Anterior cingulate cortex (tissue), 58 donors: ENCODE results near the gene DLX1.
"Not testable (repeated sequence)": the region's sequence is repeated elsewhere in the genome, so short reads cannot be mapped to it uniquely, and the experiment has no call there.

ENCODE experiments used
- DNase-seq, 58 donors: peaks; one replicate each; lab custom pipeline; 2025; lab: John Stamatoyannopoulos, UW

Gene DLX1

GRCh38 chr2:172085460-172086159 lies at the start of gene DLX1:
Gene DLX1 (plus strand): TSS chr2:172085507. CDS start chr2:172085678, 171 bp downstream.
- DNase-seq: no peak

GRCh38 chr2:172038121-172038520 lies 47.2 kb upstream of the DLX1 start:
- DNase-seq: no peak

GRCh38 chr2:172038604-172039003 lies 46.7 kb upstream of the DLX1 start:
- DNase-seq: no peak

- no peak for DNase-seq
Measured at GRCh38 chr2:172039011-172039704, 46.1 kb upstream of the DLX1 start.

GRCh38 chr2:172040311-172040710 lies 45.0 kb upstream of the DLX1 start:
- no peak for DNase-seq

GRCh38 chr2:172046080-172046678 lies 39.1 kb upstream of the DLX1 start:
- no peak for DNase-seq

GRCh38 chr2:172046866-172047565 lies 38.3 kb upstream of the DLX1 start:
- DNase-seq: no peak

- DNase-seq: no peak
Measured at GRCh38 chr2:172047566-172048507, 37.5 kb upstream of the DLX1 start.

- DNase-seq: no peak
Measured at GRCh38 chr2:172048508-172049503, 36.5 kb upstream of the DLX1 start.

- no peak for DNase-seq
Measured at GRCh38 chr2:172049567-172050120, 35.7 kb upstream of the DLX1 start.

GRCh38 chr2:172050479-172051125 lies 34.7 kb upstream of the DLX1 start:
- no peak for DNase-seq

GRCh38 chr2:172052000-172052983 lies 33.0 kb upstream of the DLX1 start:
- no peak for DNase-seq

GRCh38 chr2:172053486-172053885 lies 31.8 kb upstream of the DLX1 start:
- no peak for DNase-seq

GRCh38 chr2:172056293-172056692 lies 29.0 kb upstream of the DLX1 start:
- no peak for DNase-seq

GRCh38 chr2:172058660-172059059 lies 26.6 kb upstream of the DLX1 start:
- DNase-seq: no peak

- DNase-seq: not testable (repeated sequence)
Measured at GRCh38 chr2:172060118-172060517, 25.2 kb upstream of the DLX1 start.
